KMS-11 (cell line): ENCODE measurements around the gene EFCAB7.

Experiments
- H2AFZ ChIP-seq: fragments of 200-600 bp; sonication (generic); 2 replicates; pipeline ENCODE4 v1.6.1; 2016; ENCODE audit warnings: antibody characterized with exemption, mixed run types, low read depth
- H3K27ac ChIP-seq: fragments of 200-600 bp; sonication (generic); 2 replicates; pipeline ENCODE4 v1.6.1; 2016; ENCODE audit warnings: mild to moderate bottlenecking, mixed run types
- H3K27me3 ChIP-seq: fragments of 200-600 bp; sonication (generic); 2 replicates; pipeline ENCODE4 v1.6.1; 2017; ENCODE audit warnings: mild to moderate bottlenecking, low read depth, mixed run types, moderate library complexity; ENCODE audit not compliant: insufficient read depth
- H3K36me3 ChIP-seq: fragments of 200-600 bp; sonication (generic); 2 replicates; pipeline ENCODE4 v1.6.1; 2017; ENCODE audit warnings: mild to moderate bottlenecking, mixed run types; ENCODE audit not compliant: insufficient read depth
- H3K4me1 ChIP-seq: fragments of 200-600 bp; sonication (generic); 2 replicates; pipeline ENCODE4 v1.6.1; 2016; ENCODE audit warnings: mild to moderate bottlenecking, low read depth, mixed run types; ENCODE audit not compliant: poor library complexity, severe bottlenecking
- H3K4me2 ChIP-seq: fragments of 200-600 bp; sonication (generic); 2 replicates; pipeline ENCODE4 v1.7.0; 2016; ENCODE audit warnings: mild to moderate bottlenecking, mixed run types
- H3K4me3 ChIP-seq: fragments of 200-600 bp; sonication (generic); IDR thresholded peaks from 2 replicates; pipeline ENCODE4 v1.6.1; 2017; ENCODE audit warnings: low read depth, low read length, mixed read lengths; ENCODE audit not compliant: insufficient read depth
- H3K79me2 ChIP-seq: fragments of 200-600 bp; sonication (generic); 2 replicates; pipeline ENCODE4 v1.6.1; 2016; ENCODE audit warnings: low read depth, mixed run types; ENCODE audit not compliant: insufficient read depth
- H3K9ac ChIP-seq: fragments of 200-600 bp; sonication (generic); 2 replicates; pipeline ENCODE4 v1.6.1; 2016; ENCODE audit warnings: mild to moderate bottlenecking, mixed run types
- H4K20me1 ChIP-seq: fragments of 200-600 bp; sonication (generic); 2 replicates; pipeline ENCODE4 v1.6.1; 2016; ENCODE audit warnings: mild to moderate bottlenecking, mixed run types; ENCODE audit not compliant: insufficient read depth
- CTCF ChIP-seq: fragments of 200-600 bp; sonication (generic); conservative IDR thresholded peaks from 2 replicates; pipeline ENCODE4 v1.6.1; 2017; ENCODE audit warnings: low read depth, mild to moderate bottlenecking, antibody characterized with exemption, low read length, moderate library complexity, mixed read lengths

Gene EFCAB7

GRCh38 chr1:63524201-63524600 is 876 bp downstream of the EFCAB7 start:
- H3K4me2 ChIP-seq: peak overlapping the region; percentile 90
- H2AFZ ChIP-seq: peak overlapping the region; percentile 96; the same call in 1 of the 2 replicates
- no peaks in the 10 kb centered on the region for H4K20me1 ChIP-seq
- H3K4me1 ChIP-seq: peaks cover 31% of the 10 kb centered on the region
- no peak for TF ChIP-seq CTCF
- no peaks in the 10 kb centered on the region for H3K27me3 ChIP-seq
- peak overlapping the region; percentile 83 for H3K9ac ChIP-seq
- H3K4me3 ChIP-seq: no peak overlapping the region
- H3K27ac ChIP-seq: peak overlapping the region; percentile 95
- H3K79me2 ChIP-seq: peaks cover 39% of the 10 kb centered on the region
- H3K36me3 ChIP-seq: no peaks in the 10 kb centered on the region

GRCh38 chr1:63532727-63533126 is 9.4 kb downstream of the EFCAB7 start:
- H4K20me1 ChIP-seq: no peaks in the 10 kb centered on the region
- no peak overlapping the region for H3K4me2 ChIP-seq
- no peaks in the 10 kb centered on the region for H3K27me3 ChIP-seq
- no peak overlapping the region for H3K27ac ChIP-seq
- H3K4me3 ChIP-seq: no peak overlapping the region
- no peak overlapping the region for H3K9ac ChIP-seq
- H2AFZ ChIP-seq: no peak overlapping the region
- no peaks in the 10 kb centered on the region for H3K79me2 ChIP-seq
- TF ChIP-seq CTCF: no peak
- no peaks in the 10 kb centered on the region for H3K36me3 ChIP-seq
- H3K4me1 ChIP-seq: no peaks in the 10 kb centered on the region

- Histone ChIP-seq H3K9ac (no peak overlapping the region), H3K4me1 (no peaks in the 10 kb centered on the region), H4K20me1 (no peaks in the 10 kb centered on the region), H3K36me3 (no peaks in the 10 kb centered on the region), H2AFZ (no peak overlapping the region), H3K27me3 (no peaks in the 10 kb centered on the region), H3K4me2 (no peak overlapping the region), H3K27ac (no peak overlapping the region), H3K79me2 (no peaks in the 10 kb centered on the region), H3K4me3 (no peak overlapping the region)
- no peak for TF ChIP-seq CTCF
These were observed 10.6 kb downstream of the EFCAB7 start for GRCh38 chr1:63533931-63534330.

GRCh38 chr1:63534406-63534805 is 11.1 kb downstream of the EFCAB7 start:
- Histone ChIP-seq H3K36me3 (no peaks in the 10 kb centered on the region), H3K4me3 (no peak overlapping the region), H3K4me1 (no peaks in the 10 kb centered on the region), H3K27me3 (no peaks in the 10 kb centered on the region), H3K9ac (no peak overlapping the region), H2AFZ (no peak overlapping the region), H3K4me2 (no peak overlapping the region), H3K79me2 (no peaks in the 10 kb centered on the region), H3K27ac (no peak overlapping the region), H4K20me1 (no peaks in the 10 kb centered on the region)
- TF ChIP-seq CTCF: no peak
